SK-N-SH treated with all-trans-retinoic acid at 6 μM for 48 hours (cell line): ENCODE measurements around the gene IGSF6.
"Not testable (repeated sequence)": the region's sequence is repeated elsewhere in the genome, so short reads cannot be mapped to it uniquely, and the experiment has no call there.

ENCODE experiments used
- ATAC-seq: fragments of 200-7000 bp; cut with Tn5 transposase; 3 replicates; pipeline ENCODE4 v1.9.1; 2020; ENCODE audit warnings: mild to moderate bottlenecking, moderate library complexity
- CSDC2 ChIP-seq: fragments of 250-450 bp; sonication (Bioruptor Pico); IDR thresholded peaks from 2 replicates; pipeline ENCODE4 v1.5.0; 2020; ENCODE audit warnings: mild to moderate bottlenecking, moderate library complexity
- ESRRG ChIP-seq: fragments of 250-450 bp; sonication (Bioruptor Pico); IDR thresholded peaks from 2 replicates; pipeline ENCODE4 v1.6.1; 2021; ENCODE audit warnings: mild to moderate bottlenecking
- GLIS3 ChIP-seq: fragments of 250-450 bp; sonication (Bioruptor Pico); IDR thresholded peaks from 2 replicates; pipeline ENCODE4 v1.5.0; 2020; ENCODE audit warnings: mild to moderate bottlenecking, moderate library complexity
- ISL1 ChIP-seq: fragments of 250-450 bp; sonication (Bioruptor Pico); IDR thresholded peaks from 2 replicates; pipeline ENCODE4 v2.1.2; 2022; ENCODE audit warnings: mild to moderate bottlenecking, moderate library complexity
- OSR1 ChIP-seq: fragments of 250-450 bp; sonication (Bioruptor Pico); IDR thresholded peaks from 2 replicates; pipeline ENCODE4 v1.8.0; 2022; ENCODE audit warnings: moderate library complexity, mild to moderate bottlenecking, inconsistent platforms
- PPARA ChIP-seq: fragments of 250-450 bp; sonication (Bioruptor Pico); IDR thresholded peaks from 2 replicates; pipeline ENCODE4 v1.5.0; 2020; ENCODE audit warnings: mild to moderate bottlenecking, borderline replicate concordance
- RARB ChIP-seq: fragments of 250-450 bp; sonication (Bioruptor Pico); IDR thresholded peaks from 2 replicates; pipeline ENCODE4 v1.8.0; 2021; ENCODE audit warnings: mild to moderate bottlenecking, moderate library complexity
- SNAI2 ChIP-seq: fragments of 250-450 bp; sonication (Bioruptor Pico); IDR thresholded peaks from 2 replicates; pipeline ENCODE4 v1.5.0; 2020; ENCODE audit warnings: mild to moderate bottlenecking, moderate library complexity
- TCF4 ChIP-seq: fragments of 250-450 bp; sonication (Bioruptor Pico); IDR thresholded peaks from 2 replicates; pipeline ENCODE4 v1.8.0; 2021; ENCODE audit warnings: mild to moderate bottlenecking, moderate library complexity, borderline replicate concordance
- ZC3H10 ChIP-seq: fragments of 250-450 bp; sonication (Bioruptor Pico); IDR thresholded peaks from 2 replicates; pipeline ENCODE4 v1.5.1; 2021; ENCODE audit warnings: mild to moderate bottlenecking, moderate library complexity
- ZFP3 ChIP-seq: fragments of 250-450 bp; sonication (Bioruptor Pico); IDR thresholded peaks from 2 replicates; pipeline ENCODE4 v1.5.0; 2020; ENCODE audit warnings: mild to moderate bottlenecking, moderate library complexity
- ZFP30 ChIP-seq: fragments of 450-650 bp; formaldehyde crosslinking; IDR thresholded peaks from 2 replicates; pipeline ENCODE4 v1.5.0; 2022; ENCODE audit warnings: mild to moderate bottlenecking, moderate library complexity
- ZNF565 ChIP-seq: fragments of 450-650 bp; formaldehyde crosslinking; conservative IDR thresholded peaks from 2 replicates; pipeline ENCODE4 v1.5.0; 2020; ENCODE audit warnings: low read depth, mild to moderate bottlenecking, moderate library complexity
- ZNF70 ChIP-seq: fragments of 450-650 bp; formaldehyde crosslinking; IDR thresholded peaks from 2 replicates; pipeline ENCODE4 v1.5.0; 2020; ENCODE audit warnings: mild to moderate bottlenecking, moderate library complexity
- ZNF8 ChIP-seq: fragments of 450-650 bp; formaldehyde crosslinking; IDR thresholded peaks from 2 replicates; pipeline ENCODE4 v1.5.0; 2020; ENCODE audit warnings: mild to moderate bottlenecking, moderate library complexity
- TF ChIP-seq, protein P1 (sequence below): fragments of 250-450 bp; sonication (Bioruptor Pico); IDR thresholded peaks from 2 replicates; pipeline ENCODE4 v1.8.0; 2020; ENCODE audit warnings: mild to moderate bottlenecking, moderate library complexity, borderline replicate concordance
- TF ChIP-seq, protein P2 (sequence below): fragments of 250-450 bp; sonication (Bioruptor Pico); IDR thresholded peaks from 2 replicates; pipeline ENCODE4 v1.5.1; 2021; ENCODE audit warnings: mild to moderate bottlenecking, moderate library complexity
- TF ChIP-seq, protein P3 (sequence below): fragments of 250-450 bp; sonication (Bioruptor Pico); IDR thresholded peaks from 2 replicates; pipeline ENCODE4 v1.8.0; 2021; ENCODE audit warnings: low read depth, mild to moderate bottlenecking, moderate library complexity, borderline replicate concordance
- TF ChIP-seq, protein P4 (sequence below): fragments of 250-450 bp; sonication (Bioruptor Pico); IDR thresholded peaks from 2 replicates; pipeline ENCODE4 v1.5.0; 2020; ENCODE audit warnings: mild to moderate bottlenecking, moderate library complexity
- TF ChIP-seq, protein P5 (sequence below): fragments of 250-450 bp; sonication (Bioruptor Pico); IDR thresholded peaks from 2 replicates; pipeline ENCODE4 v1.5.1; 2020; ENCODE audit warnings: low read depth, mild to moderate bottlenecking, moderate library complexity

The IGSF6 gene

DNA sequence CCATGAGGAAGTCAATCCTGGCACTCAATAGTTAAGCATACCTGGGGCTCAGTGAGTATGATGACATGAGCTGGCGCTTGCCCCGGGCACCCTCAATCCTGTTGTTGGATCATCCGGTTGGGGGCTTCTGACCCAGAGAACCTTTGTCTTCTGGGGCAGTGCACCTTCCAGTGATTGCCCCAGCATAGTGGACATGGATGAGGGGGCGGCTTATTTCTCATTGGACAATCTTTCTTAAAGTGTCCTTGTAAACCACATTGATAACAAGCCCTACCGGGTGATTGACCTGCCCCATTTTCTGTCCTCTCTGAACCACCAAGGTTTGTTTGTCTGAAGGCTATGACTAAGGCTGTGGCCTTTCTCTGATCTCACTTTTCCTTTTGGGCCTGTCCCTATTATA, 18.2 kb downstream of the IGSF6 start:
- TF ChIP-seq ZC3H10 = no peak
- TF ChIP-seq, protein P1, sequence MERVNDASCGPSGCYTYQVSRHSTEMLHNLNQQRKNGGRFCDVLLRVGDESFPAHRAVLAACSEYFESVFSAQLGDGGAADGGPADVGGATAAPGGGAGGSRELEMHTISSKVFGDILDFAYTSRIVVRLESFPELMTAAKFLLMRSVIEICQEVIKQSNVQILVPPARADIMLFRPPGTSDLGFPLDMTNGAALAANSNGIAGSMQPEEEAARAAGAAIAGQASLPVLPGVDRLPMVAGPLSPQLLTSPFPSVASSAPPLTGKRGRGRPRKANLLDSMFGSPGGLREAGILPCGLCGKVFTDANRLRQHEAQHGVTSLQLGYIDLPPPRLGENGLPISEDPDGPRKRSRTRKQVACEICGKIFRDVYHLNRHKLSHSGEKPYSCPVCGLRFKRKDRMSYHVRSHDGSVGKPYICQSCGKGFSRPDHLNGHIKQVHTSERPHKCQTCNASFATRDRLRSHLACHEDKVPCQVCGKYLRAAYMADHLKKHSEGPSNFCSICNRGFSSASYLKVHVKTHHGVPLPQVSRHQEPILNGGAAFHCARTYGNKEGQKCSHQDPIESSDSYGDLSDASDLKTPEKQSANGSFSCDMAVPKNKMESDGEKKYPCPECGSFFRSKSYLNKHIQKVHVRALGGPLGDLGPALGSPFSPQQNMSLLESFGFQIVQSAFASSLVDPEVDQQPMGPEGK (CRISPR knock-in tag) = no peak
- no peak for TF ChIP-seq ZNF565 (CRISPR knock-in tag)
- no peak for TF ChIP-seq PPARA
- TF ChIP-seq ESRRG (CRISPR knock-in tag) = no peak
- TF ChIP-seq ZFP30 = no peak
- no peak for TF ChIP-seq SNAI2 (CRISPR knock-in tag)
- TF ChIP-seq GLIS3 (CRISPR knock-in tag) = no peak
- TF ChIP-seq TCF4 (CRISPR knock-in tag) = no peak
- TF ChIP-seq, protein P2, sequence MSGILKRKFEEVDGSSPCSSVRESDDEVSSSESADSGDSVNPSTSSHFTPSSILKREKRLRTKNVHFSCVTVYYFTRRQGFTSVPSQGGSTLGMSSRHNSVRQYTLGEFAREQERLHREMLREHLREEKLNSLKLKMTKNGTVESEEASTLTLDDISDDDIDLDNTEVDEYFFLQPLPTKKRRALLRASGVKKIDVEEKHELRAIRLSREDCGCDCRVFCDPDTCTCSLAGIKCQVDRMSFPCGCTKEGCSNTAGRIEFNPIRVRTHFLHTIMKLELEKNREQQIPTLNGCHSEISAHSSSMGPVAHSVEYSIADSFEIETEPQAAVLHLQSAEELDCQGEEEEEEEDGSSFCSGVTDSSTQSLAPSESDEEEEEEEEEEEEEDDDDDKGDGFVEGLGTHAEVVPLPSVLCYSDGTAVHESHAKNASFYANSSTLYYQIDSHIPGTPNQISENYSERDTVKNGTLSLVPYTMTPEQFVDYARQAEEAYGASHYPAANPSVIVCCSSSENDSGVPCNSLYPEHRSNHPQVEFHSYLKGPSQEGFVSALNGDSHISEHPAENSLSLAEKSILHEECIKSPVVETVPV = no peak
- no peak for TF ChIP-seq ISL1
- TF ChIP-seq RARB (CRISPR knock-in tag) = no peak
- no peak for TF ChIP-seq ZNF70 (CRISPR knock-in tag)
- no peak for TF ChIP-seq ZNF8
- TF ChIP-seq OSR1 (CRISPR knock-in tag) = no peak
- no peak for ATAC-seq

DNA sequence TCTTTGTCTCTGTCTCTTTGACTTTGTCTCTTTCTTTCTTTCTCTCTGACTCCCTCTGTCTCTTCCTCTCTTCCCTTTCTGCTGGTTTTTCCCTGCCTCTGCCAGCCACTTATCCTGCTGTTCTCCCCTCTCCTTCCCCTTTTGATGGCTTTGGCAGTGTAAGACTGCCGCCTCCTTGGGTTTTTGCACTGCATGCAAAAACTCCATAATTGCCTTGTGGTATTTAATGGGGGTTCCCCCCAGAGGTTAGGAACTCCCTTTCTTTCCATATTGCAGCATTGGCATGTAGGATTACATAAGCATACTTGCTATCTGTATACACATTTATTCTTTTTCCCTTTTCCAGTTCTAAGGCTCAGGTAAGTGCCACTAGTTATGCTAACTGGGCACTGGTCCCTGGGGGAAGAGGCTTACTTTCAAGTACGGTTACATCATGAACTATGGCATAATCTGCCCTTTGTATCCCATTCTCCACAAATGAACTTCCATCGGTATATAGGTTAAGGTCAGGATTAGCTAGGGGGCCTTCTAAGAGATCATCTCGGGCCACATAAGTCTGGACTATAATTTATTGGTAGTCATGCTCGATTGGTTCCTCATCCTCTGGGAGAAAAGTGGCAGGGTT, 20.3 kb downstream of the IGSF6 start:
- ATAC-seq = not testable (repeated sequence)

DNA sequence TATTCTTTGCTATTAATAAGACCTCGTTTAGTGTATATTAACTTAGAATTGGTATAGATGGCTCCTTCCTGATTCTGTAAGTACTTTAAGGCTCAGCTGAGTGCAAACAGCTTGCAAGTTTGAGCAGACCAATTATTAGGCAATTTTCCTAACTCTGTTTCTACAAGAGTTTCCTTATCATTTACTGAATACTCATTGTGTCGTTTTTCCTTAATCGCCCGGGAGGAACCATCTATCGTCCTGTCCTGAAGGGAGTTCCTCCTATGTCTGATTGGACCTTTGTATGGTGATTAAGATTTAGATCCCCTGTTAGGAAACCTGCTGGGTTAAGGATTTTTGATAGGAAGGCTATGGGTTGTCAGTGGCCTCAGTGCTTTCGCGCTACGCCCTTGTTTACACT, 21.0 kb downstream of the IGSF6 start:
- not testable (repeated sequence) for ATAC-seq

DNA sequence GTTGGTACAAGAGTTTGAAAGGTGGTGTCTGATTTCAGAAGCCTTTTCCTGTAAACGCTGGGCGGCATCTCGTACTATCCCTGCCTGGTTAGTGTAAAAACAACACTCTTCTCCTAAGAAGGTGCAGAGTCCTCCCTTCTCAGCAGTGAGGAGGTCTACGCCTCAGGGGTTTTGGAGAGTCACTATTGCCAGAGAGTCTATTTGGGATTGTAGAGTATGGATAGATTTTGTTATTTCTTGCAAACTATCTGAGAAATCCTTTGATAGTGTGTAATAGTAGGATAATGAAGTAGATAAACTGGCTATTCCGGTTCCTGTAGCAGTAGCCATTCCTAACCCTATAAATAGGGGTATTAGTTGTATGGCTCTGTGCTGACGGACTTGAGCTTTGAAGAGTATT, 21.5 kb downstream of the IGSF6 start:
- not testable (repeated sequence) for ATAC-seq

DNA sequence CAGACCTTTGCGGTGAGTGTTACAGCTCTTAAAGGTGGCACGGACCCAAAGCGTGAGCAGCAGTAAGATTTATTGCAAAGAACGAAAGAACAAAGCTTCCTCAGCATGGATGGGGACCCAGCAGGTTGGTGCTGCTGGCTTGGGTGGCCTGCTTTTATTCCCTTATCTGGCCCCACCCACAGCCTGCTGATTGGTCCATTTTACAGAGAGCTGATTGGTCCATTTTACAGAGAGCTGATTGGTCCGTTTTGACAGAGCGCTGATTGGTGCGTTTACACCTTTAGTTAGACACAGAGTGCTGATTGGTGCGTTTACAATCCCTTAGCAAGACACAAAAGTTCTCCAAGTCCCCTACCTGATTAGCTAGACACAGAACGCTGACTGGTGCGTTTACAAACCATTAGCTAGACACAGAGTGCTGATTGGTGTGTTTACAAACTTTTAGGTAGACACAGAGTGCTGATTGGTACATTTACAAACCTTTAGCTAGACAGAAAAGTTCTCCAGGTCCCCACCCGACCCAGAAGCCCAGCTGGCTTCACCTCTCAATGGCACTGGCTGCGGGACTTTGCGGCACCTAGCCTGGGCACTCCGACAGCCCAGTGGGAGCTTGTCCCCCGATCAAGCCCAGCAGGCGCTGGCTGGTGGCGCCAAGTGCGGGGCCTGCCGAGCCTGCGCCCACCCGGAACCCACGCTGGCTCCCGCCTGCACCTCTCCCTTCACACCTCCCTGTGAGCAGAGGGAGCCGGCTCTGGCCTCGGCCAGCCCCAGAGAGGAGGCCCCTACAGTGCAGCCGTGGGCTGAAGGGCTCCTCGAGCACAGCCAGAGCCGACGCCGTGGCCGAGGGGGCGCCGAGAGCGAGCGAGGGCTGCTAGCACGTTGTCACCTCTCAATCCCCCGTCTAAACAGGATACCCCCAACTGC, 22.5 kb downstream of the IGSF6 start:
- not testable (repeated sequence) for ATAC-seq

DNA sequence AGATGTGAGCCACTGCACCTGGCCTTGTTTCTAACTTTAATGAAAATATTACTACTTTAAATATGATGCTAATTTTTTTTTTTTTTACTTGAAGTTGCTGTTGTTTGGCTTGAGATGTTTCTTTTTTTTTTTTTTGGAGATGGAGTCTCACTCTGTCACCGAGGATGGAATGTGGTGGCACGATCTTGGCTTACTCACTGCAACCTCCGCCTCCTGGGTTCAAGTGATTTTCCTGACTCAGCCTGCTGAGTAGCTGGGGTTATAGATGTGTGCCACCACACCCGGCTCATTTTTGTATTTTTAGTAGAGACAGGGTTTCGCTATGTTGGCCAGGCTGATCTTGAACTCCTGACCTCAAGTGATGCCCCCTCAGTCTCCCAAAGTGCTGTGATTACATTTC, 23.6 kb downstream of the IGSF6 start:
- TF ChIP-seq PPARA (no peak), ZNF8 (no peak), ISL1 (no peak), ZFP30 (no peak), ZFP3 (CRISPR knock-in tag) (no peak)
- TF ChIP-seq, protein P3, sequence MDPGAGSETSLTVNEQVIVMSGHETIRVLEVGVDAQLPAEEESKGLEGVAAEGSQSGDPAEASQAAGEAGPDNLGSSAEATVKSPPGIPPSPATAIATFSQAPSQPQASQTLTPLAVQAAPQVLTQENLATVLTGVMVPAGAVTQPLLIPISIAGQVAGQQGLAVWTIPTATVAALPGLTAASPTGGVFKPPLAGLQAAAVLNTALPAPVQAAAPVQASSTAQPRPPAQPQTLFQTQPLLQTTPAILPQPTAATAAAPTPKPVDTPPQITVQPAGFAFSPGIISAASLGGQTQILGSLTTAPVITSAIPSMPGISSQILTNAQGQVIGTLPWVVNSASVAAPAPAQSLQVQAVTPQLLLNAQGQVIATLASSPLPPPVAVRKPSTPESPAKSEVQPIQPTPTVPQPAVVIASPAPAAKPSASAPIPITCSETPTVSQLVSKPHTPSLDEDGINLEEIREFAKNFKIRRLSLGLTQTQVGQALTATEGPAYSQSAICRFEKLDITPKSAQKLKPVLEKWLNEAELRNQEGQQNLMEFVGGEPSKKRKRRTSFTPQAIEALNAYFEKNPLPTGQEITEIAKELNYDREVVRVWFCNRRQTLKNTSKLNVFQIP (CRISPR knock-in tag) = no peak
- ATAC-seq = no peak

DNA sequence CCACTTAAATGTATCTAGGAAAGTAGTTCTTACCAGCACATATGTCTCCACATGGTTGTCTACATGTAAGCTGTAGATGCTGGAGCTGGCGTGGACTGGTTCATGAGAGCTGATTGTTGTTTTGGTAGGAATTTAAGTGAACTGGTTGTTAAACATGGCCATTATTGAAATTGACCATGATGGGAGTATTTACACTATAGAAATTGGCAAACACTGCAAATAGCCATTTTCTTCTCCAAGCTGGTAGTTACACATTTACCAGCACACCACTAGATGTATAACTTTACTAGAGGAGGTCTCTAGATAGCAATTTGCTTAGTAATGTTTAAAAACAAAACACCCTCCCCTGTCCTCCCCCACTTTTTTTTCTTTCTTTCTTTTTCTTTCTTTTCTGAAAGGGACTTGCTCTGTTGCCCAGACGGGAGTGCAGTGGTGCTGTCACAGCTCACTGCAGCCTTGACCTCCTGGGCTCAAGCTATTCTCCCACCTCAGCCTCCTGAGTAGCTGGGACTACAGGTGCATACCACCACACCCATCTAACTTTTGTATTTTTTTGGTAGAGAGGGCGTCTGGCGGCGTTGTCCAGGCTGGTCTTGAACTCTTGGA, 24.2 kb downstream of the IGSF6 start:
- no peak for ATAC-seq
- no peak for TF ChIP-seq ZNF8
- no peak for TF ChIP-seq TCF4 (CRISPR knock-in tag)
- no peak for TF ChIP-seq ZNF565 (CRISPR knock-in tag)
- no peak for TF ChIP-seq ZNF70 (CRISPR knock-in tag)
- TF ChIP-seq ZFP3 (CRISPR knock-in tag) = no peak
- TF ChIP-seq SNAI2 (CRISPR knock-in tag) = no peak
- TF ChIP-seq, protein P4, sequence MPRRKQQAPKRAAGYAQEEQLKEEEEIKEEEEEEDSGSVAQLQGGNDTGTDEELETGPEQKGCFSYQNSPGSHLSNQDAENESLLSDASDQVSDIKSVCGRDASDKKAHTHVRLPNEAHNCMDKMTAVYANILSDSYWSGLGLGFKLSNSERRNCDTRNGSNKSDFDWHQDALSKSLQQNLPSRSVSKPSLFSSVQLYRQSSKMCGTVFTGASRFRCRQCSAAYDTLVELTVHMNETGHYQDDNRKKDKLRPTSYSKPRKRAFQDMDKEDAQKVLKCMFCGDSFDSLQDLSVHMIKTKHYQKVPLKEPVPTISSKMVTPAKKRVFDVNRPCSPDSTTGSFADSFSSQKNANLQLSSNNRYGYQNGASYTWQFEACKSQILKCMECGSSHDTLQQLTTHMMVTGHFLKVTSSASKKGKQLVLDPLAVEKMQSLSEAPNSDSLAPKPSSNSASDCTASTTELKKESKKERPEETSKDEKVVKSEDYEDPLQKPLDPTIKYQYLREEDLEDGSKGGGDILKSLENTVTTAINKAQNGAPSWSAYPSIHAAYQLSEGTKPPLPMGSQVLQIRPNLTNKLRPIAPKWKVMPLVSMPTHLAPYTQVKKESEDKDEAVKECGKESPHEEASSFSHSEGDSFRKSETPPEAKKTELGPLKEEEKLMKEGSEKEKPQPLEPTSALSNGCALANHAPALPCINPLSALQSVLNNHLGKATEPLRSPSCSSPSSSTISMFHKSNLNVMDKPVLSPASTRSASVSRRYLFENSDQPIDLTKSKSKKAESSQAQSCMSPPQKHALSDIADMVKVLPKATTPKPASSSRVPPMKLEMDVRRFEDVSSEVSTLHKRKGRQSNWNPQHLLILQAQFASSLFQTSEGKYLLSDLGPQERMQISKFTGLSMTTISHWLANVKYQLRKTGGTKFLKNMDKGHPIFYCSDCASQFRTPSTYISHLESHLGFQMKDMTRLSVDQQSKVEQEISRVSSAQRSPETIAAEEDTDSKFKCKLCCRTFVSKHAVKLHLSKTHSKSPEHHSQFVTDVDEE (CRISPR knock-in tag) = no peak
- TF ChIP-seq, protein P5, sequence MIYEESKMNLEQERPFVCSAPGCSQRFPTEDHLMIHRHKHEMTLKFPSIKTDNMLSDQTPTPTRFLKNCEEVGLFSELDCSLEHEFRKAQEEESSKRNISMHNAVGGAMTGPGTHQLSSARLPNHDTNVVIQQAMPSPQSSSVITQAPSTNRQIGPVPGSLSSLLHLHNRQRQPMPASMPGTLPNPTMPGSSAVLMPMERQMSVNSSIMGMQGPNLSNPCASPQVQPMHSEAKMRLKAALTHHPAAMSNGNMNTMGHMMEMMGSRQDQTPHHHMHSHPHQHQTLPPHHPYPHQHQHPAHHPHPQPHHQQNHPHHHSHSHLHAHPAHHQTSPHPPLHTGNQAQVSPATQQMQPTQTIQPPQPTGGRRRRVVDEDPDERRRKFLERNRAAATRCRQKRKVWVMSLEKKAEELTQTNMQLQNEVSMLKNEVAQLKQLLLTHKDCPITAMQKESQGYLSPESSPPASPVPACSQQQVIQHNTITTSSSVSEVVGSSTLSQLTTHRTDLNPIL (CRISPR knock-in tag) = no peak
- TF ChIP-seq CSDC2 (CRISPR knock-in tag) = no peak
